Activated effector memory CD4-positive, alpha-beta T cell treated with anti-CD3 and anti-CD28 coated beads, Interleukin-2, amount 50 U/mL, for 16 hours (primary cell): ENCODE measurements around the gene IL15.
"Not testable (repeated sequence)": the region's sequence is repeated elsewhere in the genome, so short reads cannot be mapped to it uniquely, and the experiment has no call there.

Source experiments
- DNase-seq: peaks from one replicate; pipeline ENCODE4 v3.0.0-alpha.2; 2020

Gene IL15

GRCh38 chr4:141705747-141706377 lies 69.5 kb downstream of the IL15 start:
- no peak for DNase-seq

DNA sequence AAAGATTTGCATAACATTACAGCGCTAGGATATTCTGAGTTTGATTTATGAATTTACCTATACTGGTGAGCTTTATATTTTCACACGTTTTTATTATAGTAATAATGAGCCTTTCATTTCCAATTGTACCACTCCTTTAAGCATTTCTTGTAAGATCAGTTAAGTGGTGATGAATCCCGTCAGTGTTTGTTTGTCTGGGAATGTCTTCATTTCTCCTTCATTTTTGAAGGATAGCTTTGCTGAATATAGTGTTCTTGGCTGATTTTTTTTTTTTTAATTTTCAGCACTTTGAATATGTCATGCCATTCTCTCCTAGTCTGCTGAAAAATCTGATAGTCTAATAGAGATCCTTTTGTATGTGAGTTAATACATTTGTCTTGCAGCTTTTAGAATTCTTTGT lies 70.1 kb downstream of the IL15 start:
- no peak for DNase-seq

DNA sequence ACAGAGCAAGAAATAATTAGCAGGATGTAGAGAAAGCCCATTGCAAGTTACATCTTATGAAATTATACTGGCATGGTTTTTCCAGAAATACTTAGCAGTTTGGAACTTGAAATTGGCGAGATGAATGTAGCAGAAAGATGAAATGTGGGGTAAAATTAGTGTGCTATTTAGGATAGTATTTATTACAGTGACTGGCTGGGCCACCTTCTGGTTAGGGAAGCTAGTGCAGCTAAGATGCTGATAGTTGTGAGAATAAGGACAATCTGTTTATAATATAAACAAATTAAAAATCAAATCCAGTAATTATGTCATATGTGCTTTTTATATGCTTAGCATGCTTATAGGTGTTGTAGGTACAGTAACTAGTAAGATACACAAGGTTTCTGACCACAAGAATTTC lies 74.8 kb downstream of the IL15 start:
- DNase-seq: no peak

DNA sequence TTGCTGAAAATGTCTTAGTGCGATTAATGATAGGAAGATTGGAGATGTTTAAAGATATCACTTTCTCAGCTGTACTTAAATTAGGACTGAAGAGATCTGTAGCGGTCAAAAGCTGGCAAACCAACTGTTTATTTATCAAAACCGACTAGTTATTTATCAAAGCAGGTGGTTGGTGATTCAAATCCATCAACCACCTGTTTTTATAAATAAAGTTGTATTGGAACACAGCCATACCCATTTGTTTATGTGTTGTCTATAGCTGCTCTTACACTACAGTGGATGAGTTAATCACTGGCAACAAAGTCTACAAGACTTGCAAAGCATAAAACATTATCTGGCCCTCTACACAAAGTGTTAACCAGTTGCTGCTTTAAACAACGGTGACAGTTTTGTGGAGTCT lies 76.8 kb downstream of the IL15 start:
- no peak for DNase-seq

GRCh38 chr4:141713771-141714445 lies 77.5 kb downstream of the IL15 start:
- DNase-seq: no peak

GRCh38 chr4:141719585-141719984 lies 83.2 kb downstream of the IL15 start:
- DNase-seq: no peak

DNA sequence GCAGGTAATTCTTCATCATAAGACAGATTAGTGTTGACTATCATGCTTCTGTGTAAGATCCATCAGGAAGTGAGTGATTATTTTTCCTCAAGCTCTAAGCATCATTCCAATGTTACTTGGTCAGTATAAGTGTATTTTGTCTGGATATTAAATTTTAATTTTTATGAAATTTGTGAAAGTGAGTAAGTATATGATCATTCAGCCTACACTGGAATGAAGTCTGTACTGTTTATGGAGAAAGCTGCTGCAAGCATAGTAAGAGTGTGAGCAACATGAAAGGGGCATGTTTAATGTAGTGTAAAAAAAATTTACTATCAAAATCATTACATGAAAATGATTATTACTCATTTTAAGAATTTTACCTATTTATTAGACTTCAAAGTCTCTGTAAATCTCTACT lies 84.8 kb downstream of the IL15 start:
- DNase-seq: no peak

GRCh38 chr4:141724646-141725045 lies 88.3 kb downstream of the IL15 start:
- no peak for DNase-seq

DNA sequence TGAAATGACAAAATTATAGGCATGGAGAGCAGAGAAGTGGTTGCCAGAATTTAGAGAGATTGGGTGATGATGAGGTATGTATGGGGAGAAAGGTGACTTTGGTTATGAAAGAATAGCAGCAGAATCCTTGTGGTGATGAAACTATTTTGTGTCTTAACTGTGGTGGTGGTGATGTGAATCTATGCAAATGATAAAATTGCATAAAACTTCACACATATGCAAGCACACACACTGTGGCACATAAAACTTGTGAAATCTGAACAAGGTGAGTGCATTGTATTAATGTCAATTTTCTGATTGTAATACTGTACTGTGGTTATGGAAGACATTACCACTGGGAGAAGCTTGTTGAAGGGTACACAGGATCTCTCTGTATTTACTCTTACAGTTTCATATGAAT lies 91.0 kb downstream of the IL15 start:
- DNase-seq: no peak

- no peak for DNase-seq
These were observed 94.4 kb downstream of the IL15 start for GRCh38 chr4:141730805-141731204.

- no peak for DNase-seq
These were observed 95.1 kb downstream of the IL15 start for GRCh38 chr4:141731481-141731880.

GRCh38 chr4:141739636-141740035 lies 103.3 kb downstream of the IL15 start:
- DNase-seq: no peak

GRCh38 chr4:141746026-141746425 lies 109.6 kb downstream of the IL15 start:
- DNase-seq: no peak

- not testable (repeated sequence) for DNase-seq
These were observed 115.4 kb downstream of the IL15 start for GRCh38 chr4:141751806-141752205.

DNA sequence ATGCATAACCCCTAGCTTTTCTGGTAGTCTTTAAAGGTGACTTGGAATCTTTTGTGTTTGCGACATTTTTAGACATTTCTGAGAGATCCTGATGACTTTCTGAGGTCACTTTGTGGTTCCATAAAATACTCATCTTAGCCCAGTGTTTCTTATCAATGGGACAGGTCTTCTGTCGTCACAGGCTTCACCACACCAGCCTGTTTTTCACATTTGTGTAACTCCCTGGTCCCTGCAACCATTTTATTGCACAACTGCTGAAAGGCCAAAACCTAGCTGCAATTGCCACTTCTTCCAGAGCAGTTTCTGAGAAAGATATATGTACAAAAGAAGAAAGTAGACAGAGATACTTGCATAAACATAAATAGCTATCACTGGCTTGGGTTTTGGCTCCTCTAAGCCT lies 120.9 kb downstream of the IL15 start:
- DNase-seq: no peak

DNA sequence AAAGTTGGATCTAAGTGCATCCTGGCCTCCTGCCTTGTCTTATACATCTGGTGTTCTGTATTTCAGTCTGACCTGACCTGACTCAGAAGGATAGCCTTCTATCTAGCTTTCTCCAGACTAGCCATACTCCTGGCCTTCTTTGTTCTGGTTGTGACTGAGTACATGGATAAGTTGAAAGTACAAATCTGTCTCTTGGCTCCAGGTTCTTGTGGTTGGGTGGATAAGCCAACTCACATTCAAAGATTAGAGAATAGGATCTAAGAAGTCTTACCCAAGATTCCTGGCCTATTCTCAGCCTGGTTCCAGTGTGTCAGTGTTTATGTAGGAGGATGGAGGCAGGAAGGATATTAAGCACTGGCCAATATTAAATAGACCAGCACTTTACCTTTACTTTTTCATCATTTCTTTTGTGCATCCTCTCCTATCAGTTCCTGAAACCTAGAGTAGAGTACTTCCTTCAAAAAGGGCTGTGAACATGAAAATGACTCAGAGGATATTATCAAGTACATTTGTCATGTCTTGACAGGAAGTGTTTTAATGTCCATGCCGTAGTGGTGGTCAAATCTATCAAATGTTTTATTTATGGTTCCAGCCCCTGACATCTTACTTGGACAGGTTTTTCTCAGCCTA lies 123.5 kb downstream of the IL15 start:
- no peak for DNase-seq

GRCh38 chr4:141761926-141762325 lies 125.5 kb downstream of the IL15 start:
- no peak for DNase-seq

GRCh38 chr4:141763374-141763773 lies 127.0 kb downstream of the IL15 start:
- DNase-seq: no peak

DNA sequence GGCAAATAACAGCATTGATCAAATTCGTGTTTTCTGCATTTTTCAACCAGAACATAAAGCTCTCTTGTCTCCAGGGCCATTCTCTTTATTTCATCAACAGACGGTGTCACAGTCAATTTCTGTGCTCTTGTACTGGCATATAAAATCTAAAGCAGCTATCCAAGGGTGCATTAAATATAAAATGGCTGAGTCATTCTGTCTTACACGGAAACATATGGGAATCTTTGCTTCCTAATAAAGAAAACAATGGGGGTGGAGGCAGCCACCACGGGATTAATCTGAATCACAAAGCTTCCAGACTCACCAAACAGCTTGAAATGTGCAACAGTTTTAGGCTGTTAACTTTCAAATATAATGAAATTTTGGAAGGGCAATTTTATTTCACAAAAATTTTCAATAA lies 132.6 kb downstream of the IL15 start:
- no peak for DNase-seq

- DNase-seq: no peak
These were observed 135.8 kb downstream of the IL15 start for GRCh38 chr4:141771889-141772830.

- DNase-seq: no peak
These were observed 136.5 kb downstream of the IL15 start for GRCh38 chr4:141772838-141773237.

DNA sequence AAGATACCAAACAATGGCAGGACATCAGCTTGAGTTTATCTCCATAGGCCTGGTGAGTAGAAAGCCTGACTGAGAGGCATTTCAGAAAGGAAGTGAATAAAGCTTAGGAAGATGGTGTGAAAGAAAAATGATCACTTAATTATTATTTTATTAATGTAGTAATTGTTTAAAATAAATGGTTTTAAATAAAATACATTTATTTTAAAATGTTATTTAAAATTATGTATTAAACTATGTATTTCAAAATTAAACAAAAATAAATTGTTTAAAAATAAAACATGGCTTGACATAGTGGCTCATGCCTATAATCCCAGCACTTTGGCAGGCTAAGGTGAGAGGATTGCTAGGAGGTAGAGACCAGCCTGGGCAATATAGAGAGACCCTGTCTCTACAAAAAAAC lies 145.8 kb downstream of the IL15 start:
- no peak for DNase-seq
